K562 (cell line): ENCODE results near the gene NINJ1. TPM values are rescaled to one million over a fixed set of nuclear protein-coding genes. Genes with fewer than 3 reads are reported as not detected.
A peak's percentile ranks its signal among the peaks of the same experiment; 100 is the strongest.

ENCODE experiments used
- ATAC-seq: fragments of 200-7000 bp; cut with Tn5 transposase; 3 replicates; pipeline ENCODE4 v1.9.1; 2020; ENCODE audit warnings: moderate library complexity
- BruUV-seq: library from RNA; stranded (reverse); fragments of 400-500 nt; replicated peaks from 2 replicates; lab custom pipeline; 2021; lab: Mats Ljungman, UMichigan
- CTCF ChIA-PET: fragments of 300-600 bp; formaldehyde crosslinking; extraction: SDS; loops from one replicate; lab custom pipeline; 2021; ENCODE audit warnings: low intra/inter-chr PET ratio; lab: Yijun Ruan, JAX
- POLR2A ChIA-PET: fragments of 300-600, 350-650 bp; sonication (Branson Sonifier 250); formaldehyde crosslinking; extraction: SDS; loops from one replicate; lab custom pipeline; 2021; ENCODE audit warnings: antibody characterized with exemption, inconsistent platforms; lab: Yijun Ruan, JAX
- DNase-seq, 4 experiments: peaks; one replicate each; pipeline versions ENCODE4 v3.0.0 to v3.0.0-alpha.2; 2011 to 2018; ENCODE audit warnings: low spot score in 3 of 4, mixed read lengths in 3 of 4; ENCODE audit errors: extremely low read depth in 1 of 4
- FAIRE-seq: peaks from 2 replicates; lab custom pipeline; 2011; peaks lifted over from hg19 to GRCh38; lab: Jason Lieb, UNC
- H2AFZ ChIP-seq: 2 replicates; pipeline ENCODE4 v1.6.0; 2011; ENCODE audit warnings: low read depth, low read length, control low read depth, inconsistent platforms
- H3K27ac ChIP-seq: fragments of 200-600 bp; 3 replicates; pipeline ENCODE4 v1.8.0; 2011; ENCODE audit warnings: low read depth, mild to moderate bottlenecking, control low read depth, inconsistent platforms, low read length, moderate library complexity, mixed read lengths; ENCODE audit errors: extremely low read depth
- H3K27me3 ChIP-seq, 2 experiments: fragments of 300-600 bp in 1 of 2; 2 replicates in 1 of 2; 3 replicates in 1 of 2; pipeline versions ENCODE4 v1.6.0 to v1.8.0; 2011; ENCODE audit warnings: inconsistent platforms in 2 of 2, low read length in 2 of 2, mild to moderate bottlenecking in 1 of 2, mixed read lengths in 1 of 2, moderate library complexity in 1 of 2; ENCODE audit not compliant: control insufficient read depth in 2 of 2, insufficient read depth in 2 of 2
- H3K36me3 ChIP-seq: fragments of 300-600 bp; 3 replicates; pipeline ENCODE4 v1.8.0; 2011; ENCODE audit warnings: mild to moderate bottlenecking, low read length, inconsistent platforms; ENCODE audit not compliant: control insufficient read depth, insufficient read depth
- H3K4me1 ChIP-seq, 2 experiments: fragments of 200-600 bp in 1 of 2; replicated peaks in 1 of 2; 2 replicates in 1 of 2; 3 replicates in 1 of 2; pipeline versions ENCODE4 v1.5.1 to v1.8.0; 2011; ENCODE audit warnings: inconsistent platforms in 2 of 2, low read length in 2 of 2, mild to moderate bottlenecking in 1 of 2, mixed read lengths in 1 of 2, moderate library complexity in 1 of 2; ENCODE audit not compliant: control insufficient read depth in 2 of 2, insufficient read depth in 2 of 2
- H3K4me2 ChIP-seq: 2 replicates; pipeline ENCODE4 v1.6.1; 2011; ENCODE audit warnings: low read length, control low read depth, inconsistent platforms, mixed read lengths; ENCODE audit not compliant: insufficient read depth
- H3K4me3 ChIP-seq: fragments of 200-600 bp; sonication (generic), shearing (Covaris generic); 2 replicates; pipeline ENCODE4 v1.5.1; 2016; ENCODE audit warnings: control low read depth, inconsistent platforms
- H3K79me2 ChIP-seq: fragments of 200-600 bp; 3 replicates; pipeline ENCODE4 v1.8.0; 2011; ENCODE audit warnings: low read length, inconsistent platforms; ENCODE audit not compliant: control insufficient read depth, insufficient read depth
- H3K9ac ChIP-seq, 2 experiments: 2 replicates each; pipeline versions ENCODE4 v1.6.0 to v1.6.1; 2011; ENCODE audit warnings: low read depth in 2 of 2, low read length in 2 of 2, control low read depth in 1 of 2, inconsistent platforms in 1 of 2, mild to moderate bottlenecking in 1 of 2, mixed read lengths in 1 of 2; ENCODE audit not compliant: insufficient read depth in 1 of 2
- H3K9me1 ChIP-seq: one replicate; pipeline ENCODE4 v1.6.0; 2011; ENCODE audit warnings: inconsistent platforms, mild to moderate bottlenecking, low read length, moderate library complexity; ENCODE audit not compliant: control insufficient read depth, insufficient read depth
- H3K9me3 ChIP-seq: replicated peaks from 2 replicates; pipeline ENCODE4 v1.5.1; 2011; ENCODE audit warnings: low read depth, low read length, inconsistent platforms; ENCODE audit not compliant: control insufficient read depth, insufficient read depth
- H4K20me1 ChIP-seq: replicated peaks from 2 replicates; pipeline ENCODE4 v1.6.1; 2011; ENCODE audit warnings: low read length, inconsistent platforms, mixed read lengths; ENCODE audit not compliant: control insufficient read depth, insufficient read depth
- BHLHE40 ChIP-seq: IDR thresholded peaks from 2 replicates; pipeline ENCODE4 v1.6.1; 2011; ENCODE audit warnings: low read length, improper control_type of control experiment
- FIP1L1 ChIP-seq: fragments of 200-400 bp; formaldehyde crosslinking; IDR thresholded peaks from 2 replicates; pipeline ENCODE4 v1.6.1; 2018; ENCODE audit warnings: mild to moderate bottlenecking, low read depth, low read length; ENCODE audit not compliant: poor library complexity, severe bottlenecking
- KDM4B ChIP-seq, 2 experiments: fragments of 450-650 bp in 1 of 2; sonication (generic) in 1 of 2; IDR thresholded peaks; 2 replicates each; pipeline ENCODE4 v1.6.1; 2016 to 2017; ENCODE audit warnings: borderline replicate concordance in 2 of 2, antibody characterized with exemption in 1 of 2, low read depth in 1 of 2, mild to moderate bottlenecking in 1 of 2
- MCM5 ChIP-seq: fragments of 450-650 bp; IDR thresholded peaks from 2 replicates; pipeline ENCODE4 v1.6.1; 2016; ENCODE audit warnings: low read depth
- MYC ChIP-seq, 2 experiments: fragments of 250-450 bp in 1 of 2; sonication (Bioruptor Pico) in 1 of 2; IDR thresholded peaks; 2 replicates each; pipeline versions ENCODE4 v1.5.1 to v1.6.1; 2012 to 2021; ENCODE audit warnings: low read depth in 2 of 2, borderline replicate concordance in 1 of 2, improper control_type of control experiment in 1 of 2, low read length in 1 of 2, mild to moderate bottlenecking in 1 of 2, moderate library complexity in 1 of 2
- PML ChIP-seq: IDR thresholded peaks from 2 replicates; pipeline ENCODE4 v1.6.1; 2012; ENCODE audit warnings: low read length, inconsistent platforms
- ZKSCAN3 ChIP-seq: fragments of 250-450 bp; sonication (Bioruptor Pico); IDR thresholded peaks from 2 replicates; pipeline ENCODE4 v1.4.0; 2020
- ZNF12 ChIP-seq: sonication (generic); formaldehyde crosslinking; IDR thresholded peaks from 2 replicates; pipeline ENCODE4 v1.4.0; 2020; ENCODE audit warnings: mild to moderate bottlenecking, missing genetic modification reagents
- ZNF134 ChIP-seq: fragments of 250-450 bp; sonication (Bioruptor Pico); conservative IDR thresholded peaks from 2 replicates; pipeline ENCODE4 v1.4.0; 2020
- ZNF165 ChIP-seq: fragments of 250-450 bp; sonication (Bioruptor Pico); IDR thresholded peaks from 2 replicates; pipeline ENCODE4 v1.4.0; 2020; ENCODE audit warnings: borderline replicate concordance
- ZNF274 ChIP-seq: IDR thresholded peaks from 2 replicates; pipeline ENCODE4 v1.6.1; 2011; ENCODE audit warnings: low read depth, mild to moderate bottlenecking, low read length, moderate library complexity, borderline replicate concordance
- WGBS: fragments of 100-300 bp; shearing (Covaris generic); methylation state at CpG from one replicate; pipeline ENCODE4 v1.1.6; 2016; ENCODE audit warnings: low coverage, mixed read lengths; ENCODE audit not compliant: insufficient coverage; ENCODE audit errors: missing lambda C conversion rate; 5-methylcytosine and 5-hydroxymethylcytosine counted together
- in situ Hi-C: fragments of 300-500 bp; cut with MboI; formaldehyde crosslinking; loops from 4 replicates; pipeline ENCODE4 v1.15.0; 2018; ENCODE audit warnings: inconsistent platforms, mixed read lengths
- intact Hi-C: fragments of 100-400 bp; cut with micrococcal nuclease; formaldehyde crosslinking; loops from 2 replicates; pipeline ENCODE4 v1.14.2; 2022
- polyA plus RNA-seq, 8 experiments: library from polyadenylated mRNA; depleted of rRNA in 4 of 8; stranded (reverse) in 5 of 8; unstranded in 3 of 8; fragments of >200 nt; fragmentation: Nextera tagmentation in 2 of 8; fragmentation: Illumina TruSeq in 1 of 8; extraction: Ambion mirVana in 2 of 8; extraction: Trizol in 1 of 8; gene quantifications; 2 replicates each; pipeline versions ENCODE4 v1.2.1 to v1.2.3, GENCODE V29; 2011 to 2014; ENCODE audit warnings: inconsistent platforms in 1 of 8, missing spikeins in 1 of 8
- total RNA-seq, 7 experiments: library from RNA; depleted of rRNA in 6 of 7; stranded (reverse); fragments of >200 nt in 6 of 7; fragmentation: Illumina TruSeq in 2 of 7; extraction: Trizol in 2 of 7; gene quantifications; 2 replicates each; pipeline versions ENCODE4 v1.2.1 to v1.2.3, GENCODE V29; 2011 to 2021; ENCODE audit warnings: low replicate concordance in 1 of 7
- TF ChIP-seq, protein P1 (sequence below): sonication (generic); formaldehyde crosslinking; IDR thresholded peaks from 2 replicates; pipeline ENCODE4 v1.8.0; 2022; ENCODE audit warnings: mild to moderate bottlenecking, missing genetic modification reagents
- TF ChIP-seq, protein P2 (sequence below): fragments of 250-450 bp; sonication (Bioruptor Pico); IDR thresholded peaks from 2 replicates; pipeline ENCODE4 v1.8.0; 2021; ENCODE audit warnings: moderate library complexity, mild to moderate bottlenecking, inconsistent platforms
- TF ChIP-seq, protein P3 (sequence below), 2 experiments: IDR thresholded peaks; 2 replicates each; pipeline ENCODE4 v1.6.1; 2012; ENCODE audit warnings: improper control_type of control experiment in 2 of 2, low read depth in 2 of 2, low read length in 2 of 2, borderline replicate concordance in 1 of 2
- TF ChIP-seq, protein P4 (sequence below): fragments of 450-650 bp; IDR thresholded peaks from 2 replicates; pipeline ENCODE4 v1.6.1; 2016; ENCODE audit warnings: mild to moderate bottlenecking

NINJ1 gene
- total and polyA plus RNA-seq, 9 of the 15 experiments (the other 6 are each of a cell fraction or from before 2014, with no cell fraction given): 0.13 to 8.4 (median 4.9) TPM

DNA sequence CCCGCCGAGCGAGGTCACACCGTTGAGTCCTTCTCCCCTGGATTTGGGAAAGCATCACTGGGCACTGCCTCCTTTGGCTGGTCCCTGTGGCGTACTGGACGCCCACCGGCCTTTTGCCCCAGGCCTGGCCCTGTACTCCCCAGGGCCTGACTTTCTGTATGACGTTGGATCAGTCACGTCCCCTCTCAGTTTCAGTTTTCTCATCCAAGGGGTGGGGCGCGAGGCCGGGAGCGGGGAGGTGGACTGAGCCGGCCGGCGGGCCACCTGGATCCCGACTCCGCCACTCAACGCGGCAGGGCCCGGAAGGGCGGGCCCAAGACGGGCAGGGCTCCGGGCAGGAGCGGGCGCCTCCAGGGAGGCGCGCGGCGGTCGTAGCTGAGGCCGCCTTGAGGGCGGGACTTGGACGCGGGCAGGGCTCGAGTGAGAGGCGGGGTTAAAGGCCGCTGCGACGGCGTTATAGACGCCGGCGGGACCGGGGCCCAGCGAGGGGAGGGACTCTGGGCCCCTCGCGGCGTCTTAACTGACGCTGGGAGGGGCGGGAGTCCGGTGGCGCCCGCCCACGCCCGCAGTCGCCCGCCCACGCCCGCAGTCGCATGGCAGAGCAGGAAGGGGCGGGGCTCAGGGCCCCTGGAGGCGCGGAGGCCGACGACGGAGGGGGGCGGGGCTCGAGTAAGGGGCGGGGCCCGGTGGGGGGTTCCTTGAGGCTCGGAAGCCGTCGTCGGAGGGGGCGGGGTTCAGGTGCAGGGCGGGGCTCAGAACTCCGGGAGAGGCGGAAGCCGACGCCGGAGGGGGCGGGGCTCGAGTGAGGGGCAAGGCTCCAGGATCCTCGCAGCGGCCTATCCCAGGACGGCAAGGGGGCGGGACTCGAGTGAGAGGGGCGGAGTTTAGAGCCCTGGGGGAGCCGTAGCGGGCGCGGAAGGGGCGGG lies 38.6 kb downstream of the NINJ1 start:
- Histone ChIP-seq H3K27ac (peak overlapping the region; percentile 99), H4K20me1 (0 out of 2 replicates have a peak, but pooled peaks cover 4% of the 10 kb centered on the region), H3K9me3 (no peaks in the 10 kb centered on the region; the same call in 1 of the 2 replicates), H3K9me1 (peaks cover 4% of the 10 kb centered on the region), H3K27me3 (no peaks in the 10 kb centered on the region), H3K4me2 (peak overlapping the region; percentile 90), H3K4me1 (peaks cover 26 to 52% of the 10 kb centered on the region in 2 experiments), H3K9ac (peak overlapping the region; percentile 94 to 98), H3K79me2 (no peaks in the 10 kb centered on the region; the same call in 2 of the 3 replicates), H3K4me3 (peak overlapping the region; percentile 75), H3K36me3 (no peaks in the 10 kb centered on the region), H2AFZ (peak overlapping the region; percentile 77)
- in situ Hi-C loops (no loop called here), intact Hi-C loops (loop anchor here (5.0 kb wide), 1 partner anchor 33 kb away; no protein-coding TSS in a partner anchor)
- FAIRE-seq (peak; percentile 91), ATAC-seq (peak; percentile 93), DNase-seq (peak; percentile 96 to 99 (median 98))
- BruUV-seq: no TSS peak
- ChIA-PET POLR2A (interaction anchor here (0.6 to 2.1 kb wide), 11 partner anchors 9 to 358 kb away, joined by 3 to 17 read pairs (median 5); partner anchors contain the start of gene FAM120AOS), CTCF (no interaction called here)
- under 1% methylated on average over 42 of the region's 95 CpGs for WGBS
- TF ChIP-seq ZNF274: no peak
- peak; percentile 71 for TF ChIP-seq MYC (IDR thresholded peaks at IDR 0.05; ENCODE audit: low read depth, low read length)
- TF ChIP-seq MYC (CRISPR knock-in tag; IDR thresholded peaks at IDR 0.05; ENCODE audit: borderline replicate concordance, low read depth): no peak
- TF ChIP-seq ZNF12 (CRISPR knock-in tag): no peak
- TF ChIP-seq BHLHE40: no peak
- no peak for TF ChIP-seq KDM4B (IDR thresholded peaks at IDR 0.05; ENCODE audit: borderline replicate concordance in 2 of 2, low read depth in 1 of 2)
- TF ChIP-seq MCM5: no peak
- TF ChIP-seq, protein P1, sequence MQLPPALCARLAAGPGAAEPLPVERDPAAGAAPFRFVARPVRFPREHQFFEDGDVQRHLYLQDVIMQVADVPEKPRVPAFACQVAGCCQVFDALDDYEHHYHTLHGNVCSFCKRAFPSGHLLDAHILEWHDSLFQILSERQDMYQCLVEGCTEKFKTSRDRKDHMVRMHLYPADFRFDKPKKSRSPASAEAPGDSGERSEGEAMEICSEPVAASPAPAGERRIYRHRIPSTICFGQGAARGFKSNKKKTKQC: no peak
- TF ChIP-seq ZNF134 (CRISPR knock-in tag): no peak
- peak; percentile 50; the same call in 1 of the 2 replicates for TF ChIP-seq PML
- no peak for TF ChIP-seq ZNF165
- TF ChIP-seq ZKSCAN3 (CRISPR knock-in tag): no peak
- TF ChIP-seq FIP1L1: peak; percentile 47
- TF ChIP-seq, protein P2, sequence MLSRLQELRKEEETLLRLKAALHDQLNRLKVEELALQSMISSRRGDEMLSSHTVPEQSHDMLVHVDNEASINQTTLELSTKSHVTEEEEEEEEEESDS (CRISPR knock-in tag): no peak
- TF ChIP-seq, protein P3, sequence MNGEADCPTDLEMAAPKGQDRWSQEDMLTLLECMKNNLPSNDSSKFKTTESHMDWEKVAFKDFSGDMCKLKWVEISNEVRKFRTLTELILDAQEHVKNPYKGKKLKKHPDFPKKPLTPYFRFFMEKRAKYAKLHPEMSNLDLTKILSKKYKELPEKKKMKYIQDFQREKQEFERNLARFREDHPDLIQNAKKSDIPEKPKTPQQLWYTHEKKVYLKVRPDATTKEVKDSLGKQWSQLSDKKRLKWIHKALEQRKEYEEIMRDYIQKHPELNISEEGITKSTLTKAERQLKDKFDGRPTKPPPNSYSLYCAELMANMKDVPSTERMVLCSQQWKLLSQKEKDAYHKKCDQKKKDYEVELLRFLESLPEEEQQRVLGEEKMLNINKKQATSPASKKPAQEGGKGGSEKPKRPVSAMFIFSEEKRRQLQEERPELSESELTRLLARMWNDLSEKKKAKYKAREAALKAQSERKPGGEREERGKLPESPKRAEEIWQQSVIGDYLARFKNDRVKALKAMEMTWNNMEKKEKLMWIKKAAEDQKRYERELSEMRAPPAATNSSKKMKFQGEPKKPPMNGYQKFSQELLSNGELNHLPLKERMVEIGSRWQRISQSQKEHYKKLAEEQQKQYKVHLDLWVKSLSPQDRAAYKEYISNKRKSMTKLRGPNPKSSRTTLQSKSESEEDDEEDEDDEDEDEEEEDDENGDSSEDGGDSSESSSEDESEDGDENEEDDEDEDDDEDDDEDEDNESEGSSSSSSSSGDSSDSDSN (IDR thresholded peaks at IDR 0.05; ENCODE audit: borderline replicate concordance in 1 of 2, low read depth in 2 of 2, low read length in 2 of 2): peak; percentile 67 to 88; a peak in 1 of 4 replicates
- TF ChIP-seq, protein P4, sequence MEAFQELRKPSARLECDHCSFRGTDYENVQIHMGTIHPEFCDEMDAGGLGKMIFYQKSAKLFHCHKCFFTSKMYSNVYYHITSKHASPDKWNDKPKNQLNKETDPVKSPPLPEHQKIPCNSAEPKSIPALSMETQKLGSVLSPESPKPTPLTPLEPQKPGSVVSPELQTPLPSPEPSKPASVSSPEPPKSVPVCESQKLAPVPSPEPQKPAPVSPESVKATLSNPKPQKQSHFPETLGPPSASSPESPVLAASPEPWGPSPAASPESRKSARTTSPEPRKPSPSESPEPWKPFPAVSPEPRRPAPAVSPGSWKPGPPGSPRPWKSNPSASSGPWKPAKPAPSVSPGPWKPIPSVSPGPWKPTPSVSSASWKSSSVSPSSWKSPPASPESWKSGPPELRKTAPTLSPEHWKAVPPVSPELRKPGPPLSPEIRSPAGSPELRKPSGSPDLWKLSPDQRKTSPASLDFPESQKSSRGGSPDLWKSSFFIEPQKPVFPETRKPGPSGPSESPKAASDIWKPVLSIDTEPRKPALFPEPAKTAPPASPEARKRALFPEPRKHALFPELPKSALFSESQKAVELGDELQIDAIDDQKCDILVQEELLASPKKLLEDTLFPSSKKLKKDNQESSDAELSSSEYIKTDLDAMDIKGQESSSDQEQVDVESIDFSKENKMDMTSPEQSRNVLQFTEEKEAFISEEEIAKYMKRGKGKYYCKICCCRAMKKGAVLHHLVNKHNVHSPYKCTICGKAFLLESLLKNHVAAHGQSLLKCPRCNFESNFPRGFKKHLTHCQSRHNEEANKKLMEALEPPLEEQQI: no peak
